K562 (cell line): ENCODE measurements around the gene RALGPS1. TPM values are rescaled to one million over a fixed set of nuclear protein-coding genes. Genes with fewer than 3 reads are reported as not detected.

Experiments
- polyA plus RNA-seq, 8 experiments: library from polyadenylated mRNA; depleted of rRNA in 4 of 8; stranded (reverse) in 5 of 8; unstranded in 3 of 8; fragments of >200 nt; fragmentation: Nextera tagmentation in 2 of 8; fragmentation: Illumina TruSeq in 1 of 8; extraction: Ambion mirVana in 2 of 8; extraction: Trizol in 1 of 8; gene quantifications; 2 replicates each; pipeline versions ENCODE4 v1.2.1 to v1.2.3, GENCODE V29; 2011 to 2014; ENCODE audit warnings: inconsistent platforms in 1 of 8, missing spikeins in 1 of 8
- total RNA-seq, 7 experiments: library from RNA; depleted of rRNA in 6 of 7; stranded (reverse); fragments of >200 nt in 6 of 7; fragmentation: Illumina TruSeq in 2 of 7; extraction: Trizol in 2 of 7; gene quantifications; 2 replicates each; pipeline versions ENCODE4 v1.2.1 to v1.2.3, GENCODE V29; 2011 to 2021; ENCODE audit warnings: low replicate concordance in 1 of 7
- TF ChIP-seq, protein P1 (sequence below), 3 experiments: fragments of 200-800 bp in 1 of 3; fragments of 250-450 bp in 1 of 3; fragments of 450-650 bp in 1 of 3; sonication (Bioruptor Pico) in 1 of 3; sonication (Bioruptor generic) in 1 of 3; formaldehyde crosslinking in 1 of 3; IDR thresholded peaks; 2 replicates each; pipeline versions ENCODE4 v1.6.1 to v1.8.0; 2016 to 2022; ENCODE audit warnings: mild to moderate bottlenecking in 2 of 3, missing genetic modification characterization in 2 of 3, missing compliant biosample characterization in 1 of 3, moderate library complexity in 1 of 3
- TF ChIP-seq, protein P2 (sequence below): sonication (generic); formaldehyde crosslinking; IDR thresholded peaks from 2 replicates; pipeline ENCODE4 v1.8.1; 2023; ENCODE audit warnings: mild to moderate bottlenecking, missing genetic modification reagents
- TF ChIP-seq, protein P3 (sequence below): IDR thresholded peaks from 3 replicates; pipeline ENCODE4 v1.6.1; 2011; ENCODE audit warnings: borderline replicate concordance, mild to moderate bottlenecking; ENCODE audit not compliant: insufficient read length, insufficient read depth
- TF ChIP-seq, protein P4 (sequence below): sonication (generic); formaldehyde crosslinking; IDR thresholded peaks from 2 replicates; pipeline ENCODE4 v1.4.0; 2020; ENCODE audit warnings: mild to moderate bottlenecking, missing genetic modification reagents
- TF ChIP-seq, protein P5 (sequence below): sonication (generic); formaldehyde crosslinking; IDR thresholded peaks from 2 replicates; pipeline ENCODE4 v1.8.1; 2023; ENCODE audit warnings: mild to moderate bottlenecking, missing genetic modification reagents
- TF ChIP-seq, protein P6 (sequence below): conservative IDR thresholded peaks from 2 replicates; pipeline ENCODE4 v1.6.1; 2011; ENCODE audit warnings: low read depth, mild to moderate bottlenecking, low read length; ENCODE audit not compliant: control insufficient read depth

Gene RALGPS1
- total and polyA plus RNA-seq, 9 of the 15 experiments (the other 6 are each of a cell fraction or from before 2014, with no cell fraction given), result 0.04 to 2.6 (median 1.5) TPM

DNA sequence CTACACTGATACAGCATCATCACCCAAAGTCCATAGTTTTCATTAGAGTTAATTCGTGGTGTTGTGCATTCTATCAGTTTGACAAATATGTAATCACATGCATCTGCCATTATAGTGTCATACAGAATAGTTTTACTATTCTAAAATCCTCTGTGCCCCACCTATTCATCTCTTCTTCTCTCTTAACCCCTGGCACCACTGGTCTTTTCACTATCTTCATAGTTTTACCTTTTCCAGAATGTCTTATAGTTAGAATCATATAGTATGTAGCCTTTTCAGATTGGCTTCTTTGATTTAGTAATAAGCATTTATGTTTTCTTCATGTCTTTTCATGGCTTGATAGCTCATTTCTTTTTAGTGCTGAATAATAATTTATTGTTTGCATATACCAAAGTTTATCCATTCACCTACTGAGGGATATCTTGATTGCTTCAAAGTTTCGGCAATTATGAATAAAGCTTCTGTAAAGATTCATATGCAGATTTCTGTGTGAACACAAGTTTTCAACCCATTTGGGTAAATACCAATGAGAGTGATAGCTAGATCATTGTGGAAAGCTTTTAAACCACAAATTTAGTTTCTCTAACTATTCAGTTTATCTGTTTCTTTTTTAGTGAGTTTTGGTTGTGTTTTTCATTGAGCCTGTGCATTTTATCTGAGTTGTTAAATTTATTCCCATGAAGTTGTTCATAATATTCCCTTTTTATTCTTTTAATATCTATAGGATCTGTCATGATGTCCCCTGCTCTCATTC, 84.9 kb downstream of the RALGPS1 start (continued):
- TF ChIP-seq, protein P1, sequence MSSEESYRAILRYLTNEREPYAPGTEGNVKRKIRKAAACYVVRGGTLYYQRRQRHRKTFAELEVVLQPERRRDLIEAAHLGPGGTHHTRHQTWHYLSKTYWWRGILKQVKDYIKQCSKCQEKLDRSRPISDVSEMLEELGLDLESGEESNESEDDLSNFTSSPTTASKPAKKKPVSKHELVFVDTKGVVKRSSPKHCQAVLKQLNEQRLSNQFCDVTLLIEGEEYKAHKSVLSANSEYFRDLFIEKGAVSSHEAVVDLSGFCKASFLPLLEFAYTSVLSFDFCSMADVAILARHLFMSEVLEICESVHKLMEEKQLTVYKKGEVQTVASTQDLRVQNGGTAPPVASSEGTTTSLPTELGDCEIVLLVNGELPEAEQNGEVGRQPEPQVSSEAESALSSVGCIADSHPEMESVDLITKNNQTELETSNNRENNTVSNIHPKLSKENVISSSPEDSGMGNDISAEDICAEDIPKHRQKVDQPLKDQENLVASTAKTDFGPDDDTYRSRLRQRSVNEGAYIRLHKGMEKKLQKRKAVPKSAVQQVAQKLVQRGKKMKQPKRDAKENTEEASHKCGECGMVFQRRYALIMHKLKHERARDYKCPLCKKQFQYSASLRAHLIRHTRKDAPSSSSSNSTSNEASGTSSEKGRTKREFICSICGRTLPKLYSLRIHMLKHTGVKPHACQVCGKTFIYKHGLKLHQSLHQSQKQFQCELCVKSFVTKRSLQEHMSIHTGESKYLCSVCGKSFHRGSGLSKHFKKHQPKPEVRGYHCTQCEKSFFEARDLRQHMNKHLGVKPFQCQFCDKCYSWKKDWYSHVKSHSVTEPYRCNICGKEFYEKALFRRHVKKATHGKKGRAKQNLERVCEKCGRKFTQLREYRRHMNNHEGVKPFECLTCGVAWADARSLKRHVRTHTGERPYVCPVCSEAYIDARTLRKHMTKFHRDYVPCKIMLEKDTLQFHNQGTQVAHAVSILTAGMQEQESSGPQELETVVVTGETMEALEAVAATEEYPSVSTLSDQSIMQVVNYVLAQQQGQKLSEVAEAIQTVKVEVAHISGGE (CRISPR knock-in tag; IDR thresholded peaks at IDR 0.05), result no peak
- TF ChIP-seq, protein P2, sequence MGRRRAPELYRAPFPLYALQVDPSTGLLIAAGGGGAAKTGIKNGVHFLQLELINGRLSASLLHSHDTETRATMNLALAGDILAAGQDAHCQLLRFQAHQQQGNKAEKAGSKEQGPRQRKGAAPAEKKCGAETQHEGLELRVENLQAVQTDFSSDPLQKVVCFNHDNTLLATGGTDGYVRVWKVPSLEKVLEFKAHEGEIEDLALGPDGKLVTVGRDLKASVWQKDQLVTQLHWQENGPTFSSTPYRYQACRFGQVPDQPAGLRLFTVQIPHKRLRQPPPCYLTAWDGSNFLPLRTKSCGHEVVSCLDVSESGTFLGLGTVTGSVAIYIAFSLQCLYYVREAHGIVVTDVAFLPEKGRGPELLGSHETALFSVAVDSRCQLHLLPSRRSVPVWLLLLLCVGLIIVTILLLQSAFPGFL (CRISPR knock-in tag), result no peak
- TF ChIP-seq, protein P3, sequence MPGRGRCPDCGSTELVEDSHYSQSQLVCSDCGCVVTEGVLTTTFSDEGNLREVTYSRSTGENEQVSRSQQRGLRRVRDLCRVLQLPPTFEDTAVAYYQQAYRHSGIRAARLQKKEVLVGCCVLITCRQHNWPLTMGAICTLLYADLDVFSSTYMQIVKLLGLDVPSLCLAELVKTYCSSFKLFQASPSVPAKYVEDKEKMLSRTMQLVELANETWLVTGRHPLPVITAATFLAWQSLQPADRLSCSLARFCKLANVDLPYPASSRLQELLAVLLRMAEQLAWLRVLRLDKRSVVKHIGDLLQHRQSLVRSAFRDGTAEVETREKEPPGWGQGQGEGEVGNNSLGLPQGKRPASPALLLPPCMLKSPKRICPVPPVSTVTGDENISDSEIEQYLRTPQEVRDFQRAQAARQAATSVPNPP, result no peak
- TF ChIP-seq, protein P4, sequence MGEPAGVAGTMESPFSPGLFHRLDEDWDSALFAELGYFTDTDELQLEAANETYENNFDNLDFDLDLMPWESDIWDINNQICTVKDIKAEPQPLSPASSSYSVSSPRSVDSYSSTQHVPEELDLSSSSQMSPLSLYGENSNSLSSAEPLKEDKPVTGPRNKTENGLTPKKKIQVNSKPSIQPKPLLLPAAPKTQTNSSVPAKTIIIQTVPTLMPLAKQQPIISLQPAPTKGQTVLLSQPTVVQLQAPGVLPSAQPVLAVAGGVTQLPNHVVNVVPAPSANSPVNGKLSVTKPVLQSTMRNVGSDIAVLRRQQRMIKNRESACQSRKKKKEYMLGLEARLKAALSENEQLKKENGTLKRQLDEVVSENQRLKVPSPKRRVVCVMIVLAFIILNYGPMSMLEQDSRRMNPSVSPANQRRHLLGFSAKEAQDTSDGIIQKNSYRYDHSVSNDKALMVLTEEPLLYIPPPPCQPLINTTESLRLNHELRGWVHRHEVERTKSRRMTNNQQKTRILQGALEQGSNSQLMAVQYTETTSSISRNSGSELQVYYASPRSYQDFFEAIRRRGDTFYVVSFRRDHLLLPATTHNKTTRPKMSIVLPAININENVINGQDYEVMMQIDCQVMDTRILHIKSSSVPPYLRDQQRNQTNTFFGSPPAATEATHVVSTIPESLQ (CRISPR knock-in tag), result no peak
- TF ChIP-seq, protein P5, sequence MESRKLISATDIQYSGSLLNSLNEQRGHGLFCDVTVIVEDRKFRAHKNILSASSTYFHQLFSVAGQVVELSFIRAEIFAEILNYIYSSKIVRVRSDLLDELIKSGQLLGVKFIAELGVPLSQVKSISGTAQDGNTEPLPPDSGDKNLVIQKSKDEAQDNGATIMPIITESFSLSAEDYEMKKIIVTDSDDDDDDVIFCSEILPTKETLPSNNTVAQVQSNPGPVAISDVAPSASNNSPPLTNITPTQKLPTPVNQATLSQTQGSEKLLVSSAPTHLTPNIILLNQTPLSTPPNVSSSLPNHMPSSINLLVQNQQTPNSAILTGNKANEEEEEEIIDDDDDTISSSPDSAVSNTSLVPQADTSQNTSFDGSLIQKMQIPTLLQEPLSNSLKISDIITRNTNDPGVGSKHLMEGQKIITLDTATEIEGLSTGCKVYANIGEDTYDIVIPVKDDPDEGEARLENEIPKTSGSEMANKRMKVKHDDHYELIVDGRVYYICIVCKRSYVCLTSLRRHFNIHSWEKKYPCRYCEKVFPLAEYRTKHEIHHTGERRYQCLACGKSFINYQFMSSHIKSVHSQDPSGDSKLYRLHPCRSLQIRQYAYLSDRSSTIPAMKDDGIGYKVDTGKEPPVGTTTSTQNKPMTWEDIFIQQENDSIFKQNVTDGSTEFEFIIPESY (CRISPR knock-in tag), result no peak
- TF ChIP-seq, protein P6, sequence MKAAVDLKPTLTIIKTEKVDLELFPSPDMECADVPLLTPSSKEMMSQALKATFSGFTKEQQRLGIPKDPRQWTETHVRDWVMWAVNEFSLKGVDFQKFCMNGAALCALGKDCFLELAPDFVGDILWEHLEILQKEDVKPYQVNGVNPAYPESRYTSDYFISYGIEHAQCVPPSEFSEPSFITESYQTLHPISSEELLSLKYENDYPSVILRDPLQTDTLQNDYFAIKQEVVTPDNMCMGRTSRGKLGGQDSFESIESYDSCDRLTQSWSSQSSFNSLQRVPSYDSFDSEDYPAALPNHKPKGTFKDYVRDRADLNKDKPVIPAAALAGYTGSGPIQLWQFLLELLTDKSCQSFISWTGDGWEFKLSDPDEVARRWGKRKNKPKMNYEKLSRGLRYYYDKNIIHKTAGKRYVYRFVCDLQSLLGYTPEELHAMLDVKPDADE, result no peak
- TF ChIP-seq, all 486 proteins: peak for 0
